PFSK-1 (cell line): ENCODE data around the gene TFE3.

Source experiments
- FOXP2 ChIP-seq: optimal IDR thresholded peaks from 2 replicates; pipeline ENCODE3; 2011; ENCODE audit warnings: borderline replicate concordance, control low read depth, inconsistent platforms; ENCODE audit not compliant: insufficient read depth; ENCODE audit errors: extremely low read length, extremely low read depth
- POLR2AphosphoS5 ChIP-seq: IDR thresholded peaks from 2 replicates; pipeline ENCODE4 v1.6.1; 2012; ENCODE audit warnings: low read depth, mild to moderate bottlenecking, control low read depth, low read length, moderate library complexity
- REST ChIP-seq, 2 experiments: IDR thresholded peaks; 2 replicates each; pipeline versions ENCODE4 v1.6.1 to v1.8.0; 2011 to 2012; ENCODE audit warnings: low read depth in 2 of 2, low read length in 2 of 2, control low read depth in 1 of 2, inconsistent platforms in 1 of 2, mild to moderate bottlenecking in 1 of 2, moderate library complexity in 1 of 2; ENCODE audit not compliant: insufficient read depth in 1 of 2
- SIN3A ChIP-seq: IDR thresholded peaks from 2 replicates; pipeline ENCODE4 v1.6.1; 2012; ENCODE audit warnings: mild to moderate bottlenecking, low read length, moderate library complexity, borderline replicate concordance; ENCODE audit not compliant: insufficient read depth
- TAF1 ChIP-seq: IDR thresholded peaks from 2 replicates; pipeline ENCODE4 v1.6.1; 2012; ENCODE audit warnings: low read length, control low read depth, borderline replicate concordance; ENCODE audit not compliant: insufficient read depth

TFE3 gene

GRCh38 chrX:49039598-49040375 is 3.4 kb downstream of the TFE3 start:
- no peak for TF ChIP-seq REST (IDR thresholded peaks at IDR 0.05; ENCODE audit: insufficient read depth in 1 of 2, low read depth in 2 of 2, low read length in 2 of 2)
- TF ChIP-seq TAF1 = no peak
- no peak for TF ChIP-seq SIN3A
- TF ChIP-seq FOXP2 = no peak
- no peak for TF ChIP-seq POLR2AphosphoS5

DNA sequence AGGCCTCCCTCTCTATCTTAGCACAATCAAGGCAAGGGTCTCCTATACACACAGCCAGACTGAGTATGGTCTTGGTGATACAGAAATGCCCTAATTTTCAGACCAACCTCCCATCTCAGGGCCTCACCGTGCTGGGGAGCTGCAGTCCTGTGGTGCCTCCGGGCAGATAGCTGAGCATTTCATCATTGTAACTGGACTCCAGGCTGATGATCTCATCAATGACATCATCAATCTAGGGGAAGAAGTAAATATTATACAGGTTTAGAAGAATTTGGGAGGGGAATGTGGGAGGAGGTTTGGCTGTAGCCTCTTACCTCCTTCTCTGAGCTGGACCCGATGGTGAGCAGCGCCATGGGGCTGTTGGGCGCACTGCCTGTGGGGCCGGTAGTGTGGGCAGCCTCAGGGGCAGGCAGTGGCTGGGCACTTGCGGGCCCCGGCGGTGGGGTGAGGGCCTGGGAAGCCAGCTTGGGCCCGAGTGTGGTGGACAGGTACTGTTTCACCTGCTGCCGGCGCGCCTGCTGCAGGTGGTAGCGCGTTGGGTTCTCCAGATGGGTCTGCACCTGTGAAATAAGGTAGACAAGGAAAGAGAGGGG is 5.2 kb downstream of the TFE3 start:
- TF ChIP-seq SIN3A = no peak
- no peak for TF ChIP-seq REST (IDR thresholded peaks at IDR 0.05; ENCODE audit: insufficient read depth in 1 of 2, low read depth in 2 of 2, low read length in 2 of 2)
- TF ChIP-seq POLR2AphosphoS5 = no peak
- no peak for TF ChIP-seq TAF1
- no peak for TF ChIP-seq FOXP2

DNA sequence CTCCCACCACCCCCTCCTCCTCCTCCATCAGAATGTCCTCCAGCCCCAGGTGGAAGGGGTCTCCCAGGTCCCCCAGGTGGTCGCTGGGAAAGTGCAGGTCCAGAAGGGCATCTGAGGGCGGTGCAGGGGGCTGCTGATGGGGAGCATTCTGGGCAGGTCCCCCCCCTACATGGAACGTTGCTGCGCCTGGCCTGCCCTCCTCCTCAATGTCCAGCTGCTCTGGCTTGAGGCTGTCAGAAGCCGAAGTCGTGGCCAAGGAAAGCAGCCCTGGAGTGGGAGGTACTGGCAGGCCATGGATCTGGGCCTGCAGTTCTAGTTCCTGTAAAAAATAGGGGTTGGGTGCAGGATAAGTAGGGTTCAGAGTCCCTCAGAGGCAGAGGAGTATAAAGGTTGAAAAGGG is 12.9 kb downstream of the TFE3 start:
- TF ChIP-seq POLR2AphosphoS5 (no peak), FOXP2 (no peak), TAF1 (no peak), SIN3A (no peak), REST (IDR thresholded peaks at IDR 0.05; ENCODE audit: insufficient read depth in 1 of 2, low read depth in 2 of 2, low read length in 2 of 2) (no peak)

- TF ChIP-seq FOXP2 (no peak), SIN3A (no peak), REST (IDR thresholded peaks at IDR 0.05; ENCODE audit: insufficient read depth in 1 of 2, low read depth in 2 of 2, low read length in 2 of 2) (no peak), TAF1 (no peak), POLR2AphosphoS5 (no peak)
Observed at GRCh38 chrX:49029876-49030275, 13.3 kb downstream of the TFE3 start.
